Naive thymus-derived CD8-positive, alpha-beta T cell (primary cell): Measurements from ENCODE around the gene INO80E. TPM values are rescaled to one million over a fixed set of nuclear protein-coding genes. Genes with fewer than 3 reads are reported as not detected.
A peak's percentile ranks its signal among the peaks of the same experiment; 100 is the strongest.

Source experiments
- ATAC-seq, 2 donors: fragments of 150-1000 bp; cut with Tn5 transposase in 1 of 2; sonication (Bioruptor Pico), chemical (Tn5 transposase) in 1 of 2; 1 replicate in 1 of 2; 2 replicates in 1 of 2; pipeline ENCODE4 v1.10.0; 2021; ENCODE audit warnings: mild to moderate bottlenecking in 2 of 2, moderate library complexity in 2 of 2
- POLR2A ChIA-PET: fragments of 350-600 bp; sonication (Branson Sonifier 250); formaldehyde crosslinking; loops from one replicate; lab custom pipeline; 2021; ENCODE audit warnings: antibody characterized with exemption; lab: Charles Lee
- DNase-seq, 10 donors: peaks; one replicate each; pipeline versions ENCODE4 v3.0.0 to v3.0.0-alpha.2; 2020 to 2022
- H3K27ac Mint-ChIP-seq, 10 donors: one replicate each; pipeline ENCODE4 v1.8.0; 2020 to 2022; ENCODE audit warnings: mild to moderate bottlenecking in 10 of 10, mixed read lengths in 10 of 10, moderate library complexity in 4 of 10, inconsistent platforms in 1 of 10
- H3K27me3 Mint-ChIP-seq, 5 donors: one replicate each; pipeline ENCODE4 v1.8.0; 2021 to 2022; ENCODE audit warnings: mixed read lengths in 5 of 5
- H3K36me3 Mint-ChIP-seq, 3 donors: one replicate each; pipeline ENCODE4 v1.8.0; 2020 to 2022; ENCODE audit warnings: mixed read lengths in 3 of 3, mild to moderate bottlenecking in 2 of 3, inconsistent platforms in 1 of 3
- H3K4me1 Mint-ChIP-seq, 4 donors: one replicate each; pipeline ENCODE4 v1.8.0; 2021 to 2022; ENCODE audit warnings: mixed read lengths in 4 of 4
- H3K4me3 Mint-ChIP-seq, 10 donors: one replicate each; pipeline ENCODE4 v1.8.0; 2020 to 2022; ENCODE audit warnings: mild to moderate bottlenecking in 10 of 10, mixed read lengths in 10 of 10, moderate library complexity in 6 of 10, inconsistent platforms in 1 of 10
- H3K9me3 Mint-ChIP-seq, 9 donors: one replicate each; pipeline ENCODE4 v1.8.0; 2020 to 2022; ENCODE audit warnings: mixed read lengths in 9 of 9, mild to moderate bottlenecking in 3 of 9, inconsistent platforms in 1 of 9, moderate library complexity in 1 of 9
- polyA plus RNA-seq, 3 donors: library from polyadenylated mRNA; unstranded; fragments of 300-500 nt; fragmentation: Illumina TruSeq; gene quantifications; one replicate each; pipeline ENCODE4 v1.2.3, GENCODE V29; 2021
- total RNA-seq, 8 experiments: library from RNA in 2 of 8; stranded (reverse) in 2 of 8; gene quantifications; one replicate each; pipeline ENCODE4 v1.2.3 and lab custom pipeline; 2021 to 2026

INO80E gene
- total and polyA plus RNA-seq, 5 experiments from 2014 or later = 6.5 to 115 (median 8.9) TPM

- Mint-ChIP-seq H3K4me3 (no peak overlapping the region), H3K4me1 (peaks cover 0 to 8% (median 2%) of the 10 kb centered on the region in 4 donors), H3K36me3 (peaks cover 0 to 76% (median 4%) of the 10 kb centered on the region in 3 donors), H3K27ac (peak overlapping the region in 2 of 10 donors; percentile 28 to 71), H3K27me3 (no peaks in the 10 kb centered on the region), H3K9me3 (no peaks in the 10 kb centered on the region)
- ATAC-seq = no peak
- POLR2A ChIA-PET = no interaction called here
- peak in 1 of 10 donors; percentile 45 for DNase-seq
These were observed 8.5 kb upstream of the INO80E start for GRCh38 chr16:29987371-29988085.

- Mint-ChIP-seq H3K4me3 (no peak overlapping the region), H3K9me3 (no peaks in the 10 kb centered on the region), H3K27me3 (no peaks in the 10 kb centered on the region), H3K27ac (peak overlapping the region in 3 of 10 donors; percentile 28 to 84 (median 29)), H3K36me3 (peaks cover 0 to 71% (median 5%) of the 10 kb centered on the region in 3 donors), H3K4me1 (peaks cover 0 to 8% (median 2%) of the 10 kb centered on the region in 4 donors)
- DNase-seq = peak in 1 of 10 donors; percentile 52
- POLR2A ChIA-PET = no interaction called here
- no peak for ATAC-seq
These were observed 7.5 kb upstream of the INO80E start for GRCh38 chr16:29988346-29989075.

GRCh38 chr16:29989111-29989858, 6.8 kb upstream of the INO80E start:
- peaks cover 0 to 67% (median 5%) of the 10 kb centered on the region in 3 donors for H3K36me3 Mint-ChIP-seq
- H3K4me3 Mint-ChIP-seq = no peak overlapping the region
- no peak for ATAC-seq
- no peaks in the 10 kb centered on the region for H3K27me3 Mint-ChIP-seq
- H3K9me3 Mint-ChIP-seq = no peaks in the 10 kb centered on the region
- H3K27ac Mint-ChIP-seq = peak overlapping the region in 4 of 10 donors; percentile 22 to 84 (median 50)
- H3K4me1 Mint-ChIP-seq = peaks cover 5 to 12% (median 8%) of the 10 kb centered on the region in 4 donors
- no peak for DNase-seq
- POLR2A ChIA-PET = interaction anchor here (0.6 kb wide), 1 partner anchor 28 kb away, joined by 3 read pairs; no protein-coding TSS in a partner anchor

- no peak for ATAC-seq
- no peak for DNase-seq
- POLR2A ChIA-PET = interaction anchor here (0.6 kb wide), 2 partner anchors 29 to 30 kb away, joined by 3 to 8 read pairs; no protein-coding TSS in a partner anchor
- Mint-ChIP-seq H3K4me3 (no peak overlapping the region), H3K36me3 (peaks cover 0 to 62% (median 5%) of the 10 kb centered on the region in 3 donors), H3K27ac (no peak overlapping the region), H3K9me3 (no peaks in the 10 kb centered on the region), H3K27me3 (no peaks in the 10 kb centered on the region), H3K4me1 (peaks cover 13 to 19% (median 15%) of the 10 kb centered on the region in 4 donors)
These were observed 6.0 kb upstream of the INO80E start for GRCh38 chr16:29990034-29990433.

GRCh38 chr16:29990883-29991570, 5.0 kb upstream of the INO80E start:
- H3K4me3 Mint-ChIP-seq = no peak overlapping the region
- H3K36me3 Mint-ChIP-seq = peaks cover 0 to 55% (median 5%) of the 10 kb centered on the region in 3 donors
- POLR2A ChIA-PET = interaction anchor here (3.6 kb wide), 1 partner anchor 17 kb away, joined by 12 read pairs; the partner anchor contains the start of gene TAOK2
- H3K9me3 Mint-ChIP-seq = no peaks in the 10 kb centered on the region
- no peaks in the 10 kb centered on the region for H3K27me3 Mint-ChIP-seq
- H3K27ac Mint-ChIP-seq = peak overlapping the region in 1 of 10 donors; percentile 39
- H3K4me1 Mint-ChIP-seq = peaks cover 17 to 25% (median 18%) of the 10 kb centered on the region in 4 donors
- no peak for ATAC-seq
- DNase-seq = no peak

GRCh38 chr16:29991571-29991904, 4.5 kb upstream of the INO80E start:
- peaks cover 0 to 50% (median 4%) of the 10 kb centered on the region in 3 donors for H3K36me3 Mint-ChIP-seq
- no peak overlapping the region for H3K4me3 Mint-ChIP-seq
- H3K9me3 Mint-ChIP-seq = no peaks in the 10 kb centered on the region
- POLR2A ChIA-PET = interaction anchor here (0.5 to 3.6 kb wide), 2 partner anchors 17 to 138 kb away, joined by 4 to 12 read pairs; partner anchors contain the start of gene TAOK2
- ATAC-seq (no peak), DNase-seq (no peak)
- no peak overlapping the region for H3K27ac Mint-ChIP-seq
- H3K4me1 Mint-ChIP-seq = peaks cover 22 to 30% (median 23%) of the 10 kb centered on the region in 4 donors
- no peaks in the 10 kb centered on the region for H3K27me3 Mint-ChIP-seq

- Mint-ChIP-seq H3K4me1 (peaks cover 27 to 37% (median 28%) of the 10 kb centered on the region in 4 donors), H3K4me3 (peak overlapping the region in 7 of 10 donors; percentile 24 to 55 (median 43)), H3K36me3 (peaks cover 0 to 45% (median 3%) of the 10 kb centered on the region in 3 donors), H3K27me3 (no peaks in the 10 kb centered on the region), H3K27ac (peak overlapping the region in 6 of 10 donors; percentile 8 to 84 (median 43)), H3K9me3 (no peaks in the 10 kb centered on the region)
- ATAC-seq (no peak), DNase-seq (no peak)
- POLR2A ChIA-PET = interaction anchor here (0.5 to 3.6 kb wide), 4 partner anchors 16 to 1726 kb away, joined by 3 to 12 read pairs (median 4); partner anchors contain the start of genes TAOK2 and TMEM219
These were observed 3.6 kb upstream of the INO80E start for GRCh38 chr16:29992344-29992967.

GRCh38 chr16:29993191-29993902, 2.7 kb upstream of the INO80E start:
- ATAC-seq = no peak
- POLR2A ChIA-PET = interaction anchor here (0.6 to 4.2 kb wide), 7 partner anchors 11 to 186 kb away, joined by 3 to 39 read pairs (median 3); partner anchors contain the start of genes KCTD13, TAOK2 and TMEM219
- Mint-ChIP-seq H3K36me3 (peaks cover 0 to 45% (median 2%) of the 10 kb centered on the region in 3 donors), H3K27me3 (no peaks in the 10 kb centered on the region), H3K9me3 (no peaks in the 10 kb centered on the region), H3K4me1 (peaks cover 27 to 35% (median 33%) of the 10 kb centered on the region in 4 donors), H3K4me3 (peak overlapping the region in 5 of 10 donors; percentile 60 to 100 (median 99)), H3K27ac (peak overlapping the region in 2 of 10 donors; percentile 59 to 93)
- no peak for DNase-seq

- ATAC-seq (no peak), DNase-seq (no peak)
- peaks cover 26 to 40% (median 35%) of the 10 kb centered on the region in 4 donors for H3K4me1 Mint-ChIP-seq
- H3K9me3 Mint-ChIP-seq = no peaks in the 10 kb centered on the region
- H3K36me3 Mint-ChIP-seq = peaks cover 0 to 44% (median 2%) of the 10 kb centered on the region in 3 donors
- POLR2A ChIA-PET = interaction anchor here (0.6 to 4.2 kb wide), 7 partner anchors 11 to 186 kb away, joined by 3 to 39 read pairs (median 6); partner anchors contain the start of genes KCTD13, TAOK2 and TMEM219
- peak overlapping the region in 9 of 10 donors; percentile 19 to 93 (median 56) for H3K27ac Mint-ChIP-seq
- H3K27me3 Mint-ChIP-seq = no peaks in the 10 kb centered on the region
- H3K4me3 Mint-ChIP-seq = peak overlapping the region; percentile 55 to 100 (median 96)
These were observed 2.0 kb upstream of the INO80E start for GRCh38 chr16:29993903-29994599.
